CD8-positive, alpha-beta memory T cell (primary cell): ENCODE measurements around the gene F2. TPM values are rescaled to one million over a fixed set of nuclear protein-coding genes. Genes with fewer than 3 reads are reported as not detected.
A peak's percentile ranks its signal among the peaks of the same experiment; 100 is the strongest.

ENCODE experiments used
- CTCF ChIA-PET: fragments of 350-600 bp; sonication (Branson Sonifier 250); formaldehyde crosslinking; loops from one replicate; lab custom pipeline; 2021; ENCODE audit warnings: antibody characterized with exemption; lab: Charles Lee
- POLR2A ChIA-PET: fragments of 350-600 bp; sonication (Branson Sonifier 250); formaldehyde crosslinking; loops from one replicate; lab custom pipeline; 2021; ENCODE audit warnings: antibody characterized with exemption; lab: Charles Lee
- DNase-seq, 5 donors: peaks; one replicate each; pipeline versions ENCODE4 v3.0.0 to v3.0.0-alpha.2; 2020 to 2022; ENCODE audit warnings: mixed read lengths in 1 of 5
- H3K27ac ChIP-seq: one replicate; pipeline ENCODE4 v1.7.0; 2013; ENCODE audit warnings: low read depth, mild to moderate bottlenecking, low read length, moderate library complexity
- H3K27me3 ChIP-seq: 2 replicates; pipeline ENCODE4 v1.7.0; 2013; ENCODE audit warnings: low read length, mild to moderate bottlenecking; ENCODE audit not compliant: insufficient read depth, poor library complexity, severe bottlenecking
- H3K36me3 ChIP-seq: 2 replicates; pipeline ENCODE4 v1.7.0; 2013; ENCODE audit warnings: mild to moderate bottlenecking, low read length, moderate library complexity; ENCODE audit not compliant: insufficient read depth
- H3K4me1 ChIP-seq: 2 replicates; pipeline ENCODE4 v1.7.0; 2013; ENCODE audit warnings: mild to moderate bottlenecking, low read length, moderate library complexity; ENCODE audit not compliant: insufficient read depth
- H3K4me3 ChIP-seq: 2 replicates; pipeline ENCODE4 v1.7.0; 2013; ENCODE audit warnings: mild to moderate bottlenecking, low read length
- H3K9me3 ChIP-seq: 2 replicates; pipeline ENCODE4 v1.7.0; 2013; ENCODE audit warnings: mild to moderate bottlenecking, low read length
- H3K27ac Mint-ChIP-seq, 8 donors: one replicate each; pipeline ENCODE4 v1.8.0; 2020 to 2021; ENCODE audit warnings: mixed read lengths in 8 of 8, mild to moderate bottlenecking in 6 of 8, inconsistent platforms in 3 of 8, moderate library complexity in 3 of 8
- H3K27me3 Mint-ChIP-seq, 2 donors: one replicate each; pipeline ENCODE4 v1.8.0; 2020 to 2021; ENCODE audit warnings: mixed read lengths in 2 of 2, mild to moderate bottlenecking in 1 of 2, moderate library complexity in 1 of 2
- H3K36me3 Mint-ChIP-seq, 3 donors: one replicate each; pipeline ENCODE4 v1.8.0; 2020 to 2021; ENCODE audit warnings: mixed read lengths in 3 of 3, inconsistent platforms in 1 of 3, mild to moderate bottlenecking in 1 of 3
- H3K4me1 Mint-ChIP-seq, 3 donors: one replicate each; pipeline ENCODE4 v1.8.0; 2020 to 2021; ENCODE audit warnings: mixed read lengths in 3 of 3, inconsistent platforms in 1 of 3, mild to moderate bottlenecking in 1 of 3
- H3K4me3 Mint-ChIP-seq, 7 donors: one replicate each; pipeline ENCODE4 v1.8.0; 2020 to 2021; ENCODE audit warnings: mixed read lengths in 7 of 7, mild to moderate bottlenecking in 6 of 7, moderate library complexity in 4 of 7, inconsistent platforms in 2 of 7
- H3K9me3 Mint-ChIP-seq, 5 donors: one replicate each; pipeline ENCODE4 v1.8.0; 2020 to 2022; ENCODE audit warnings: mixed read lengths in 5 of 5, mild to moderate bottlenecking in 3 of 5, moderate library complexity in 2 of 5, inconsistent platforms in 1 of 5
- polyA plus RNA-seq: library from polyadenylated mRNA; unstranded; fragments of 300-500 nt; fragmentation: Illumina TruSeq; gene quantifications from one replicate; pipeline ENCODE4 v1.2.3, GENCODE V29; 2021
- total RNA-seq, 2 experiments: library from RNA; stranded (reverse); gene quantifications; one replicate each; pipeline ENCODE4 v1.2.3, GENCODE V29; 2021

Gene F2
- total and polyA plus RNA-seq, 3 experiments from 2014 or later = not detected

DNA sequence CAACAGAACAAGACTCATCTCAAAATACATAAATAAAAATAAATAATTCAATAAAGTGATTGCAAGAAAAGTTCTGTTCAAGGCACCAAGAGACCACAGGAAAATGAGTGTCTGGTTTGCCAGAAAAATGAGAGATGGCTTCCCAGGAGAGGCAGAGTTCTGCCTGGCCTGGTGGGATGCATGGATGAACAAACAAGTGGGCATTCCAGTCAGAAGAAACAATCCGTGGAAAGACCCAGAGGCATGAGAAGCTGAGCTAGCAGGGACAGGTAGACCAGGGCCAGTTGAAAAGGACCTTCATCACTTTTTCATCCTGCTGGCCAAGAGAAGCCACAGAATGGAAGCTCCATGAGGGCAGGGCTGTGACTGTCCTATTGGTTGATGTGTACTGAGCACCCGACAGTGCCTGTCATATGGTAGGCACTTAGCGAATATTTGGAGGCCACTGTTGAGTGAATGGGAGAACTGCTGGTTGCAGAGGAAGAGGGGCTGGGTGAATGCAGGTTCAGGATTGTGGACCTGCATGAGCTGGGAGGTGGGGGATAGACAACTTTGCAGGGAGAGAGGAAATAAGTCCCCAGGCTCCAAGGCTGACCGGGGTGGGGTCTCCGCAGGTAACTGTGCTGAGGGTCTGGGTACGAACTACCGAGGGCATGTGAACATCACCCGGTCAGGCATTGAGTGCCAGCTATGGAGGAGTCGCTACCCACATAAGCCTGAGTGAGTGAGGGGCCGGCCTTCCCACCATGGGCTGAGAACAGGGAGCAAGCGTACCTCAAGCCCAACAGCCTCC, 3.7 kb downstream of the F2 start:
- no peaks in the 10 kb centered on the region for H3K9me3 ChIP-seq
- H3K4me3 Mint-ChIP-seq = no peak overlapping the region
- H3K27me3 ChIP-seq = no peaks in the 10 kb centered on the region
- peaks cover 6% of the 10 kb centered on the region for H3K4me1 ChIP-seq
- no peaks in the 10 kb centered on the region for H3K36me3 ChIP-seq
- H3K27ac Mint-ChIP-seq = no peak overlapping the region
- H3K27me3 Mint-ChIP-seq = peaks cover 0 to 4% of the 10 kb centered on the region in 2 donors
- H3K9me3 Mint-ChIP-seq = no peaks in the 10 kb centered on the region
- peaks cover 0 to 8% (median 6%) of the 10 kb centered on the region in 3 donors for H3K4me1 Mint-ChIP-seq
- CTCF ChIA-PET = no interaction called here
- no peaks in the 10 kb centered on the region for H3K36me3 Mint-ChIP-seq
- no peak overlapping the region for H3K4me3 ChIP-seq
- POLR2A ChIA-PET = no interaction called here
- DNase-seq = no peak
- no peak overlapping the region for H3K27ac ChIP-seq

DNA sequence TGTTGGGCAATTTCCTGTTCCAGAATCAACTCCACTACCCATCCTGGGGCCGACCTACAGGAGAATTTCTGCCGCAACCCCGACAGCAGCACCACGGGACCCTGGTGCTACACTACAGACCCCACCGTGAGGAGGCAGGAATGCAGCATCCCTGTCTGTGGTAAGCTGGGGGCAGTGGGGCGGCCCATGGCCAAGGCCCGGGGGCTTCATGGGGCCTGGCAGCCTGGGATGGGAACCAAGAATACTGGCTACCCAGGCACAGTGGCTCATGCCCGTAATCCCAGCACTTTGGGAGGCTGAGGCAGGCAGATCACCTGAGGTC, 4.3 kb downstream of the F2 start:
- H3K27ac Mint-ChIP-seq = no peak overlapping the region
- H3K4me1 Mint-ChIP-seq = peaks cover 0 to 5% (median 3%) of the 10 kb centered on the region in 3 donors
- no peak overlapping the region for H3K4me3 Mint-ChIP-seq
- H3K36me3 Mint-ChIP-seq = no peaks in the 10 kb centered on the region
- Histone ChIP-seq H3K4me3 (no peak overlapping the region), H3K36me3 (no peaks in the 10 kb centered on the region), H3K27me3 (no peaks in the 10 kb centered on the region), H3K27ac (no peak overlapping the region), H3K4me1 (peaks cover 2% of the 10 kb centered on the region), H3K9me3 (no peaks in the 10 kb centered on the region)
- peaks cover 0 to 4% of the 10 kb centered on the region in 2 donors for H3K27me3 Mint-ChIP-seq
- H3K9me3 Mint-ChIP-seq = no peaks in the 10 kb centered on the region
- CTCF ChIA-PET = no interaction called here
- POLR2A ChIA-PET = no interaction called here
- DNase-seq = no peak

DNA sequence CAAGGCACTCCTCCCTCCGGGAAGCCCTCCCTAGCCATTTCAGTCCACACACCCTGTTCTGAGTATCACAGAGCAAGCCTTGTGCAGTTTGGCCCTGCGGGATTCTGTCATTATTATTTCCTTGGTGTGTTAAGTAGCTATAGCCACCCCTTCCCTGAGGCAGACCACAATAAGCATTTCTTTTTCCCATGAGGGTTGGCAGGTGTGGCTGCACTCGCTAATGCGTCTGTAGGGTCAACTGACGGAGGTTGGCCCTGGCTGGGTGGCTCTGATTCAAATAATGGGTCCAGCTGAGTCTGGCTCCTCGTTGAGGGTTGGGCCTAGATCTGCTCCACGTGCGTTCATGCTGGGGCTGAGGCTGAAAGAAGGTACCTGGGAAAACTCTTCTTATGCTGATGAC, 5.1 kb downstream of the F2 start:
- CTCF ChIA-PET = no interaction called here
- Mint-ChIP-seq H3K27ac (no peak overlapping the region), H3K27me3 (peaks cover 0 to 4% of the 10 kb centered on the region in 2 donors), H3K4me3 (no peak overlapping the region), H3K36me3 (no peaks in the 10 kb centered on the region), H3K4me1 (no peaks in the 10 kb centered on the region), H3K9me3 (no peaks in the 10 kb centered on the region)
- Histone ChIP-seq H3K9me3 (no peaks in the 10 kb centered on the region), H3K4me1 (no peaks in the 10 kb centered on the region), H3K27ac (no peak overlapping the region), H3K27me3 (no peaks in the 10 kb centered on the region), H3K36me3 (no peaks in the 10 kb centered on the region), H3K4me3 (no peak overlapping the region)
- POLR2A ChIA-PET = no interaction called here
- no peak for DNase-seq

DNA sequence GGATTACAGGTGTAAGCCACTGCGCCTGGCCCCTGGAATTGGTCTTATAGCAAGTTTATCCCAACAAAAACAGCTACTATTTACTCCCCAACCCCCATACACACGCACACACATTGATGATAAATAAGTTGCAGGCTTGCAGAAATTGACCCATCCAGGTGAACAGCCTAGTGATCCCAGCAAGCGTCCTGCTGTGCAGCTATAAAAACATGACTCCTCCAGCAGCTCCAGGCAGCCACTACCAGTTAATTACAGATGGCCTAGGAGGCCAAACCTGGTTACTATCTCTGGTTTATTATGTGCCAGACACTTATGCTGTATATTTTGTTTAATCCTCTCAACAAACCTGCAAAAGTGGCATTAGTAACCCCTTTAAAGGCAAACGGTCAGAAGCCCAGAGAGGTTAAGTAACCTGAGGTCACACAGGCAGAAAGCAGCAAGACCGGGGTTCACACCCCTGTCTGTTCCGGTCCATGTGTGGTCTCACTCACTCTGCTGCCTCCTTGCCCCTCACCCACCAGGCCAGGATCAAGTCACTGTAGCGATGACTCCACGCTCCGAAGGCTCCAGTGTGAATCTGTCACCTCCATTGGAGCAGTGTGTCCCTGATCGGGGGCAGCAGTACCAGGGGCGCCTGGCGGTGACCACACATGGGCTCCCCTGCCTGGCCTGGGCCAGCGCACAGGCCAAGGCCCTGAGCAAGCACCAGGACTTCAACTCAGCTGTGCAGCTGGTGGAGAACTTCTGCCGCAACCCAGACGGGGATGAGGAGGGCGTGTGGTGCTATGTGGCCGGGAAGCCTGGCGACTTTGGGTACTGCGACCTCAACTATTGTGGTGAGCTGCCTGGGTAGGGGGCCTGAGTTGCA, 6.6 kb downstream of the F2 start:
- Histone ChIP-seq H3K27ac (no peak overlapping the region), H3K9me3 (no peaks in the 10 kb centered on the region), H3K27me3 (no peaks in the 10 kb centered on the region), H3K4me1 (no peaks in the 10 kb centered on the region), H3K36me3 (no peaks in the 10 kb centered on the region), H3K4me3 (no peak overlapping the region)
- POLR2A ChIA-PET = no interaction called here
- CTCF ChIA-PET = no interaction called here
- no peaks in the 10 kb centered on the region for H3K9me3 Mint-ChIP-seq
- no peak for DNase-seq
- peak overlapping the region in 1 of 7 donors; percentile 44 for H3K4me3 Mint-ChIP-seq
- peaks cover 0 to 4% of the 10 kb centered on the region in 2 donors for H3K27me3 Mint-ChIP-seq
- H3K36me3 Mint-ChIP-seq = no peaks in the 10 kb centered on the region
- peak overlapping the region in 1 of 8 donors; percentile 81 for H3K27ac Mint-ChIP-seq
- no peaks in the 10 kb centered on the region for H3K4me1 Mint-ChIP-seq

DNA sequence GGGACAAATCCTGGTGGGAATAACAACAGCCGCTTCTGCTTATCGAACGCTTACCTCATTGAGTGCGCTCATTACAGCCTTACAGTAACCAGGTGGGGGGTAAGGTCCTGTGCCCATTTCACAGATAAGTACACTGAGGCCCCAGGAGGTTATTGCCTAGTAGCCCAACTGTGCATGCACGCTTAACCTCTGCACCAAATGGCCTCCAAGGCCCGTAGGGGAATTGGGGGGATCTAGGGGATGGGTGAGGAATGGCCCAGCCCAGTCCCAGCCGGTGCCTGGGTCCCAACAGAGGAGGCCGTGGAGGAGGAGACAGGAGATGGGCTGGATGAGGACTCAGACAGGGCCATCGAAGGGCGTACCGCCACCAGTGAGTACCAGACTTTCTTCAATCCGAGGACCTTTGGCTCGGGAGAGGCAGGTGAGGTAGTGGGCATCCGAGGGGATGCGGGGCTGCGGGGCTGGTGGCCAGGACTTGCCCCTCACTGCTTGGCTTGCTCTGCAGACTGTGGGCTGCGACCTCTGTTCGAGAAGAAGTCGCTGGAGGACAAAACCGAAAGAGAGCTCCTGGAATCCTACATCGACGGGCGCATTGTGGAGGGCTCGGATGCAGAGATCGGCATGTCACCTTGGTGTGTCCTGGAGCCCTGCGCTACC, 7.3 kb downstream of the F2 start:
- Mint-ChIP-seq H3K4me3 (no peak overlapping the region), H3K27me3 (peaks cover 0 to 4% of the 10 kb centered on the region in 2 donors), H3K27ac (no peak overlapping the region), H3K4me1 (no peaks in the 10 kb centered on the region), H3K36me3 (no peaks in the 10 kb centered on the region), H3K9me3 (no peaks in the 10 kb centered on the region)
- Histone ChIP-seq H3K4me1 (no peaks in the 10 kb centered on the region), H3K4me3 (no peak overlapping the region), H3K9me3 (no peaks in the 10 kb centered on the region), H3K27me3 (no peaks in the 10 kb centered on the region), H3K36me3 (no peaks in the 10 kb centered on the region), H3K27ac (no peak overlapping the region)
- ChIA-PET CTCF (no interaction called here), POLR2A (no interaction called here)
- DNase-seq = no peak

DNA sequence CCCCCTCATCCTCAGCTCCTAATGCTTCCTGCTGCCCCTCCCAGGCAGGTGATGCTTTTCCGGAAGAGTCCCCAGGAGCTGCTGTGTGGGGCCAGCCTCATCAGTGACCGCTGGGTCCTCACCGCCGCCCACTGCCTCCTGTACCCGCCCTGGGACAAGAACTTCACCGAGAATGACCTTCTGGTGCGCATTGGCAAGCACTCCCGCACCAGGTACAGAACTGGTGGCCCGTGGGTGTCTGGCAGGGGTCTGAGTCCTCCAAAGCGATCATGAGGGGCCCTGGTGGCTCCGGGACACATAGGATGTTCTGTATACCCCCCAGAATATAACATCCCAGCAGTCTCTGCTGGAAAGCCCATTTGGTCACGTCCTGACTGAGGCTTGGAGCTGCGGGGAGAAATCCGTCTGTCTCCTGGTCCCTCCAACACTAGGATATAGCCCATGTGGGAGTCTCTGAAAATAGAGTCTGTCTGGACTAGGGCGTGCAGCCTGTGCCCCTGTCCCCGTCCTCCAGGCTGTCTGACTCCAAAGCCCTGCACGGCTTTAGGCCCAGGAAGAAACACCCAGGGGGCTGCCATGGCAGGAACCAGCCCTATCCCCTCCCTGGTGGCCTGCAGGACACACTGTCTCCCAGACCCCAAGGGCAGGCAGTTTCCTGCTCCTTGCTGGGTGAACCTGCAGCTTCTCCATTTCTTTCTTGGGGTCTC, 9.1 kb downstream of the F2 start:
- no peaks in the 10 kb centered on the region for H3K9me3 ChIP-seq
- Mint-ChIP-seq H3K9me3 (no peaks in the 10 kb centered on the region), H3K27ac (no peak overlapping the region), H3K4me1 (no peaks in the 10 kb centered on the region), H3K4me3 (no peak overlapping the region), H3K27me3 (no peaks in the 10 kb centered on the region), H3K36me3 (no peaks in the 10 kb centered on the region)
- CTCF ChIA-PET = interaction anchor here (1.5 kb wide), 1 partner anchor 27 kb away, joined by 3 read pairs; the partner anchor contains the start of genes ARHGAP1 and ZNF408
- no peaks in the 10 kb centered on the region for H3K4me1 ChIP-seq
- H3K27ac ChIP-seq = no peak overlapping the region
- H3K36me3 ChIP-seq = no peaks in the 10 kb centered on the region
- no peak for DNase-seq
- H3K27me3 ChIP-seq = no peaks in the 10 kb centered on the region
- H3K4me3 ChIP-seq = no peak overlapping the region
- POLR2A ChIA-PET = no interaction called here

DNA sequence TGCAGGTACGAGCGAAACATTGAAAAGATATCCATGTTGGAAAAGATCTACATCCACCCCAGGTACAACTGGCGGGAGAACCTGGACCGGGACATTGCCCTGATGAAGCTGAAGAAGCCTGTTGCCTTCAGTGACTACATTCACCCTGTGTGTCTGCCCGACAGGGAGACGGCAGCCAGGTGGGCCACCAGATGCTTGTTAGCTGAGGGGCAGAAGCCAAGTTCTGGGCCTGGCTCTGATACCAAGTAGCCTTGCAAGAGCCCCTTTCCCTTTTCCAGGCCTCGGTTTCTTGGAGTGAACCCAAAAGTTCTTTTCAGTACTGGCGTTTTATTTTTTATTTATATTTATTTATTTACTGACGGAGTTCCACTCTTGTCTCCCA, 9.6 kb downstream of the F2 start:
- Histone ChIP-seq H3K36me3 (no peaks in the 10 kb centered on the region), H3K9me3 (no peaks in the 10 kb centered on the region), H3K27me3 (no peaks in the 10 kb centered on the region), H3K27ac (no peak overlapping the region), H3K4me1 (no peaks in the 10 kb centered on the region), H3K4me3 (no peak overlapping the region)
- Mint-ChIP-seq H3K27ac (no peak overlapping the region), H3K27me3 (no peaks in the 10 kb centered on the region), H3K4me1 (no peaks in the 10 kb centered on the region), H3K36me3 (no peaks in the 10 kb centered on the region), H3K9me3 (no peaks in the 10 kb centered on the region), H3K4me3 (no peak overlapping the region)
- CTCF ChIA-PET = interaction anchor here (1.5 kb wide), 1 partner anchor 28 kb away, joined by 3 read pairs; the partner anchor contains the start of genes ARHGAP1 and ZNF408
- POLR2A ChIA-PET = no interaction called here
- no peak for DNase-seq
